IPS-20b (cell line): ENCODE results near the gene RCE1.
"Not testable (repeated sequence)": the region's sequence is repeated elsewhere in the genome, so short reads cannot be mapped to it uniquely, and the experiment has no call there.

ENCODE experiments used
- H3K27ac ChIP-seq: one replicate; pipeline ENCODE4 v1.5.1; 2013; ENCODE audit warnings: low read length
- H3K27me3 ChIP-seq: 2 replicates; pipeline ENCODE4 v1.6.1; 2013; ENCODE audit warnings: mild to moderate bottlenecking, low read length, inconsistent platforms; ENCODE audit not compliant: insufficient read depth
- H3K36me3 ChIP-seq: 2 replicates; pipeline ENCODE4 v1.6.1; 2013; ENCODE audit warnings: low read depth, mild to moderate bottlenecking, inconsistent platforms, low read length, moderate library complexity; ENCODE audit not compliant: insufficient read depth
- H3K4me1 ChIP-seq: 2 replicates; pipeline ENCODE4 v1.6.1; 2013; ENCODE audit warnings: mild to moderate bottlenecking, control low read depth, inconsistent platforms, low read length, moderate library complexity; ENCODE audit not compliant: insufficient read depth
- H3K4me3 ChIP-seq: 2 replicates; pipeline ENCODE4 v1.5.1; 2013; ENCODE audit warnings: mild to moderate bottlenecking, low read length, inconsistent platforms
- H3K9ac ChIP-seq: 2 replicates; pipeline ENCODE4 v1.6.1; 2013; ENCODE audit warnings: low read depth, mild to moderate bottlenecking, inconsistent platforms, low read length, moderate library complexity
- H3K9me3 ChIP-seq: 2 replicates; pipeline ENCODE4 v1.6.1; 2013; ENCODE audit warnings: mild to moderate bottlenecking, low read depth, low read length, inconsistent platforms; ENCODE audit not compliant: insufficient read depth

The RCE1 gene, protein sequence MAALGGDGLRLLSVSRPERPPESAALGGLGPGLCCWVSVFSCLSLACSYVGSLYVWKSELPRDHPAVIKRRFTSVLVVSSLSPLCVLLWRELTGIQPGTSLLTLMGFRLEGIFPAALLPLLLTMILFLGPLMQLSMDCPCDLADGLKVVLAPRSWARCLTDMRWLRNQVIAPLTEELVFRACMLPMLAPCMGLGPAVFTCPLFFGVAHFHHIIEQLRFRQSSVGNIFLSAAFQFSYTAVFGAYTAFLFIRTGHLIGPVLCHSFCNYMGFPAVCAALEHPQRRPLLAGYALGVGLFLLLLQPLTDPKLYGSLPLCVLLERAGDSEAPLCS

DNA sequence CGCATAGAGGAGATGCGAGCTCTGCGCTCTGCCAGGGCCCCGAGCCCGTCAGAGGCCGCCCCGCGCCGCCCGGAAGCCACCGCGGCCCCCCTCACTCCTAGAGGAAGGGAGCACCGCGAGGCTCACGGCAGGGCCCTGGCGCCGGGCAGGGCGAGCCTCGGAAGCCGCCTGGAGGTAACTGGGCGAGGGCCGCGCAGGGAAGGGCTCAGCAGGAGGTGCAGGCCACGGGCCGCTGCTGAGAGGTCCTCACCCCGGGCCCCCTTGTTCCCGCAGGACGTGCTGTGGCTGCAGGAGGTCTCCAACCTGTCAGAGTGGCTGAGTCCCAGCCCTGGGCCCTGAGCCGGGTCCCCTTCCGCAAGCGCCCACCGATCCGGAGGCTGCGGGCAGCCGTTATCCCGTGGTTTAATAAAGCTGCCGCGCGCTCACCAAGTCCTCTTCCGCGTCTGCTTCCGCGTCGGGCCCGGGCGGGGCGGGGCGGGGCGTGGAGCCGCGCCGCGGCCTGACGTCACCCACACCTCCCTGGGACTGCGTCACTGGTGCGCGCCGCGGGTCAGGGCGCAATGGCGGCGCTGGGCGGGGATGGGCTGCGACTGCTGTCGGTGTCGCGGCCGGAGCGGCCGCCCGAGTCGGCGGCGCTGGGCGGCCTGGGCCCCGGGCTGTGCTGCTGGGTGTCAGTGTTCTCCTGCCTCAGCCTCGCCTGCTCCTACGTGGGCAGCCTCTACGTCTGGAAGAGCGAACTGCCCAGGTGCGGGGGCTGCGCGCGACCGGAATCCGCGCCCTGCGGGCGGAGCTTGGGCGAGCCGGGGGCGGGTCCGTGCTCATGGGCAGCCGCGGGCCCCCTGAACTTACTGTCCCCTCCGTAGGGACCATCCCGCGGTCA lies at the start of gene RCE1:
TSS of gene RCE1 (plus strand) at position 546 of the 880 bp plus-strand sequence. CDS start at position 561, 15 bp downstream.
- H3K4me3 ChIP-seq: peak within 1 kb of the TSS; percentile 97
- H3K36me3 ChIP-seq: peaks cover 41% of the 10 kb centered on the region
- H3K9me3 ChIP-seq: no peaks in the 10 kb centered on the region
- no peaks in the 10 kb centered on the region for H3K27me3 ChIP-seq
- peaks cover 9% of the 10 kb centered on the region; the same call in 1 of the 2 replicates for H3K4me1 ChIP-seq
- H3K9ac ChIP-seq: peak within 1 kb of the TSS; percentile 94
- peak within 1 kb of the TSS; percentile 71 for H3K27ac ChIP-seq

DNA sequence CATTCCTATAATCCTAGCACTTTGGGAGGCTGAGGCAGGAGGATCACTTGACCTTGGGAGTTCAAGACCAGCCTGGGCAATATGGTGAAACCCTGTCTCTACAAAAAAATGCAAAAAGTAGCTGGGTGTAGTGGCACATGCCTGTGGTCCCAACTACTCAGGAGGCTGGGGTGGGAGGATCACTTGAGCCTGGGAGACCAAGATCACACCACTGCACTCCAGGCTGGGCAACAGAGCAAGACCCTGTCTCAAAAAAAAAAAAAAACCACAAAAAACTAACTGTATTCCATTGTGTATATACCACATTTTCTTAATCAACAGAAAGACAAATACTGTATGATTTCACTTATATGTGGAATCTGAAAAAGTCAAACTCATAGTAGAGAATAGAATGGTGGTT lies 43.4 kb upstream of the RCE1 start:
- H3K9me3 ChIP-seq, H3K4me1 ChIP-seq, H3K27me3 ChIP-seq, H3K4me3 ChIP-seq, H3K9ac ChIP-seq, H3K27ac ChIP-seq: not testable (repeated sequence)
- H3K36me3 ChIP-seq: peaks cover 12% of the 10 kb centered on the region; the same call in 1 of the 2 replicates

DNA sequence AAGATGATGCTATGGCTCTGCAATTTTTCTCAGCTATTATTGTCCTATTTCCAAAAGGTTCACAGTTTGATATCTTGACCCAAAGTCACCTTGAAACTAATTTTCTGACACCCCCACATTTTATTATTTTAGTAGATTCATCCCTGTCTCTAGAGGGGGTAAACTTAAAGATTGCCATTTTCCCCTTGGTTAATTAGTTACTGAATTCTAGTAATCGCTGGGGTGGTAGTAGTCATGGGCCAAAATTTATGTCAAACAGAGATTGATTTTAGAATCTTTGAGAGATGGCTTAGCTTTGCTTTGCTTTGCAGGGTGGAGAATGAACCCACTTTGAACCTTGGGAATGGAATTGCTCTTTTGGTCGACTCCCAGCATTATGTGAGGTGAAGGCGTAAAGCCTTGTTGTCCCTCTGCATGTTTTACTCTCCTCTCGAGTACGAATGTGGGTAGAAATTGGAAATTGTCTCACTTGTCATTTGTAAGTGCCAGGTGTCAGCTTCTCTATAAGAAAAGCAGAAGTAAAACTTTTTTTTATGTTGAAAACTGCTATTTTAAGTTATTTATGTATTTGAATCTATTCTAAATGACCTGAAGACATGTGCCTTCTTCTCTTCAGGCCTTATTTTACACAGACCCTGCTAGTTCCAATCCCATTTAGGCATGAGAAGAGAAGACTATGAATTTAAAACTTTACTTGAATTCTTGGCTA lies 42.4 kb upstream of the RCE1 start:
- no peaks in the 10 kb centered on the region for H3K4me1 ChIP-seq
- H3K27ac ChIP-seq: no peak overlapping the region
- no peaks in the 10 kb centered on the region for H3K27me3 ChIP-seq
- no peak overlapping the region for H3K4me3 ChIP-seq
- peaks cover 18% of the 10 kb centered on the region for H3K36me3 ChIP-seq
- no peaks in the 10 kb centered on the region for H3K9me3 ChIP-seq
- no peak overlapping the region for H3K9ac ChIP-seq

DNA sequence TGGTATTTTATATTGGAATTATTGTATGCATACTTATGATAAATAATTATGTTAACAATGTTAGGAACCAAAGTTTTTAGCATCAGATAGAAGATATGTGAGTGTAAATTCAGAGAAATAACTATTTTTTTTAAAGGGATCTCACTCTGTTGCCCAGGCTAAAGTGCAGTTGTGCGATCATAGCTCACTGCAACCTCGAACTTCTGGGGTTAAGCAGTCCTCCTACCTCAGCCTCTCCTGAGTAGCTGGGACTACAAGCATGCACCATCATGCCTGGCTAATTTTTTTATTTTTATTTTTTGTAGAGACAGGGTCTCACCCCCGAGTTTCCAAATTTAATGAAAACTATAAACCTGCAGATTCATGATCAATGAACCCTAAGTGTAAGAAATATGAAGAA lies 33.6 kb upstream of the RCE1 start:
- no peaks in the 10 kb centered on the region for H3K9me3 ChIP-seq
- peaks cover 9% of the 10 kb centered on the region; the same call in 1 of the 2 replicates for H3K36me3 ChIP-seq
- H3K27me3 ChIP-seq: no peaks in the 10 kb centered on the region
- H3K4me3 ChIP-seq: no peak overlapping the region
- no peak overlapping the region for H3K27ac ChIP-seq
- peaks cover 28% of the 10 kb centered on the region; the same call in 1 of the 2 replicates for H3K4me1 ChIP-seq
- peak overlapping the region; percentile 18; the same call in 1 of the 2 replicates for H3K9ac ChIP-seq

DNA sequence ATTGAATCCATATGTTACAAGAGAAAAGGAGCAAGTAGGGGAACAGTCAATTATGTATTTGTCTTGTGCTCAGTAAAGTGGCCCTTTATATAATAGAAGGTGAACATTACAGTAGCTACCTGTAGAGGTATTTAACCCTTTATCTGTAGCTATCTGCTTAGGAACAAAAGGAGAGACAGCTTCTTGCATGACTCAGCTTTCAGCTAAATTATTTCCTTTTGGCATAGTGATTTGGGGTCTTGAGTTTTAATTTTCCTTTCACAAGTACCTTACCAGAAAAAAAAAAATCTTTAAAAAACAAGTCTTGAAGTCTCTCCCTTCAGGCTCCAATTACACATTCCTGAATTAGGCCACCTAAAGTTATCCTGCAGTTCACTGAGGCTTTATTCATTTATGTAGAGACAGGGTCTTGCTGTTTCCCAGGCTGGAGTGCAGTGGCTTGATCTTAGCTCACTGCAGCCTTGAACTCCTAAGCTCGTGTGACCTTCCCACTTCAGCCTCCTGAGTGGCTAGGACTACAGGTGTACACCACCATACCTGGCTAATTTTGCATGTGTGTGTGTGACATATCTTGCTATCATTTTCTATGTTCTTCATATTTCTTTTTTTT lies 32.6 kb upstream of the RCE1 start:
- Histone ChIP-seq H3K36me3 (peaks cover 3% of the 10 kb centered on the region; the same call in 1 of the 2 replicates), H3K27ac (peak overlapping the region; percentile 89), H3K9me3 (no peaks in the 10 kb centered on the region), H3K4me1 (peaks cover 28% of the 10 kb centered on the region; the same call in 1 of the 2 replicates), H3K4me3 (no peak overlapping the region), H3K9ac (peak overlapping the region; percentile 18; the same call in 1 of the 2 replicates), H3K27me3 (no peaks in the 10 kb centered on the region)

DNA sequence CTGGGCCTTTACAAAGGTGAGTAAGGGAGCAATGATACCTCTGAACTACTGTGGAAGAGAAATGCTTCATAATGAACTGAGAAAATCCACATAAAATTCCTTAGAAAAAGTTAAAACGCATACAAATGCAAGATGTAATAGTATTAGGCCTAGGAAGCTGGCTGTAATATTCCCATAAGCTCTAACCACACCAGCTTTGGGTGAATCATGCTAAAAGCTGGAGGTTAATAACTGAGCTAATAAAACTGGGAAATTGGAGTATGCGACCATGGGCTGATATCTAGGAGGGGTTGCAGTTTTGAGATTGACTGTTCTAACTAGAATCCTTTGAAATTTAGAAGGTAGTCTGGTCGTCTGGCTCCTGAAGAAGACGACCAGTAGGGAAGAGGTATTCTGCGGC lies 28.6 kb upstream of the RCE1 start:
- H3K36me3 ChIP-seq: peaks cover 4% of the 10 kb centered on the region; the same call in 1 of the 2 replicates
- H3K27ac ChIP-seq: no peak overlapping the region
- peaks cover 28% of the 10 kb centered on the region; the same call in 1 of the 2 replicates for H3K4me1 ChIP-seq
- H3K9ac ChIP-seq: no peak overlapping the region
- no peak overlapping the region for H3K4me3 ChIP-seq
- no peaks in the 10 kb centered on the region for H3K9me3 ChIP-seq
- H3K27me3 ChIP-seq: no peaks in the 10 kb centered on the region

DNA sequence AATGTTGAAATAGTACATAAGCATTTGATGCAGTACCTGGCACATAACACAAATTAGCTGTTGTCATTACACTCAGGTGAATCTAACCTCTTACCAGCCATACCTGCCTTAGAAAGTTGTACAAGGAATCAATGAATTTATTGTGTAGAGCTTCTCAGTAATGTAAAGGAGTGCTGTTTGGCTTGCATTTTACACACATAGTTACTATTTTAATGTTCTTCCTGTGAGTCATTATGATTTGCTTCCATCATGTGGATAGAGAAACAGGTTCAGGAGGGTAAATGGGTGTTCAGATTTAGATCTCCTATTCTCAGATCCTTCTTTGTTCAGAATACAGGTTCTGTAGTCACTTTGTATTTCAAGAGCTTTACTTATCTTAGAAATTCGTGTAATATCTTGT lies 27.6 kb upstream of the RCE1 start:
- Histone ChIP-seq H3K9me3 (no peaks in the 10 kb centered on the region), H3K27me3 (no peaks in the 10 kb centered on the region), H3K4me3 (no peak overlapping the region), H3K36me3 (peaks cover 4% of the 10 kb centered on the region; the same call in 1 of the 2 replicates), H3K4me1 (peaks cover 20% of the 10 kb centered on the region; the same call in 1 of the 2 replicates), H3K27ac (no peak overlapping the region), H3K9ac (no peak overlapping the region)

DNA sequence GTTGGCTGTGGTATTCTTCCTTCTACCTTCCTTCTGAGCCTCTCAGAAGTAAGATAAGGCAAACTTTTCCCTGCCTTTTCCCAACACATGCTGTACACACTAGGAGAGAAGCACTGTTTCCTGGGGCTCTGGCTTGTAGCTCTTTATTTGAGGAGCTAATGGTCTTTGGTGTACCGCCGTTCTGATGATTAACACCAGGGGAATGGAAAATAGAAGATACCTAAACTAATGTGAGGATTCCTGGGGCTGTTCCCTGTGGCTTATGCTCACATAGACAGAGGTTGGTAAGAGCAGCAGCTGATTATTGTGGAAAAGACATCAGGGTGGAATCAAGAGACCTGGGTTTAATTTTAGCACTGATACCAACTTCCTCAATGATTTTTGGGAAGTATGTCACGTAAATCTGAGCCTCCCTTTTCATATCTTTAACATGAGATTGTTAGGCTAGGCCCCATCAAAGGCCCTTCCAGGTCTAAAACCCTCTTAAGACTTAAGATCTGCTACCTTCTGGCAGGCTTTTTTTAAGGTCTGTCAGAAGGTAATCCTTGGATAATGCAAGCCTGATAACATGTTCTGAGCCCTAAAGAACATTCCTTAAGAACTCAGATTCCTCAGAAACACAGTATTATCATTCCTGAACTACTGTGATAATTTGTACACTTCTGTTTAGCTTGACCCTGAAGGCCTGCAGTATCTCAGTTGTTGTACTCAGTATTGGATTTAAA lies 24.8 kb upstream of the RCE1 start:
- H3K27ac ChIP-seq: no peak overlapping the region
- H3K27me3 ChIP-seq: no peaks in the 10 kb centered on the region
- H3K9me3 ChIP-seq: no peaks in the 10 kb centered on the region
- no peak overlapping the region for H3K9ac ChIP-seq
- peaks cover 10% of the 10 kb centered on the region; the same call in 1 of the 2 replicates for H3K36me3 ChIP-seq
- H3K4me1 ChIP-seq: no peaks in the 10 kb centered on the region
- H3K4me3 ChIP-seq: no peak overlapping the region

DNA sequence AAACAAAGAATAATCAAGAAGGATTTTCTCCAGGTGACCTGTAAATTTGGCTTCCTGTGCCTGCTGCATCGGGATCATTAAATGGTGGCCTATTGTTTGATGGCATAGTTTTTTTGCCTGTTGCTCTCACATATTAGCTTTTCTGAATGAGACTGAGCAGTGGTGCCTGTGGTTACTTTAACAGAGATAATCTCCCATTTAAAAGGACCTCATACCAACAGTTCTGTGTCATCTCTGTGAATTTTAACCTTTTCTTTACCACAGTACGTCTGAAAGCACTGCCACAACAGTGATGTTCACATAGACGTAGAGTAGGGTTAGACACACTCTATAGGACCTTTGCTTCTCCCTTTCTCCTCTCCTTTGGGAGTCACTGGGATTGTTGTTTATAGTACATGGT lies 22.9 kb upstream of the RCE1 start:
- no peak overlapping the region for H3K9ac ChIP-seq
- H3K9me3 ChIP-seq: no peaks in the 10 kb centered on the region
- H3K36me3 ChIP-seq: peaks cover 10% of the 10 kb centered on the region; the same call in 1 of the 2 replicates
- H3K4me3 ChIP-seq: no peak overlapping the region
- H3K4me1 ChIP-seq: no peaks in the 10 kb centered on the region
- H3K27ac ChIP-seq: no peak overlapping the region
- no peaks in the 10 kb centered on the region for H3K27me3 ChIP-seq

DNA sequence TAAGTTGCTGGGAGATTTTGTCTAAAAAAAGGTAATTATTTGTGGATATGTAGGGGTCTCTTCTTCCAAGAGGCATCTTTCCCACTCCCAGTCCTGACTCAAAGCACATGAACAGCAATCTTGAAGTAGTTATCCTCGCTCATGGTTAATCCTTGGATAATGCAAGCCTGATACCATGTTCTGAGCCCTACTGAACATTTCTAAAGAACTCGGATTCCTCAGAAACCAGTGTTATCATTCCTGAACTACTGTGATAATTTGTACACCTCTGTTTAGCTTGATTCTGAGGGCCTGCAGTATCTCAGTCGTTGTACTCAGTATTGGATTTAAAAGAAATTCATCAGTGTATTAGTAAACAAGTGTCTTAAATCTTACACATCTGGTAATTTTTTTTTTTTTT lies 22.3 kb upstream of the RCE1 start:
- Histone ChIP-seq H3K27me3 (no peaks in the 10 kb centered on the region), H3K4me1 (no peaks in the 10 kb centered on the region), H3K9me3 (no peaks in the 10 kb centered on the region), H3K9ac (no peak overlapping the region), H3K4me3 (no peak overlapping the region), H3K36me3 (peaks cover 10% of the 10 kb centered on the region; the same call in 1 of the 2 replicates), H3K27ac (no peak overlapping the region)
